ENCODE measurements around the gene HOXC10. TPM values are rescaled to one million over a fixed set of nuclear protein-coding genes. Genes with fewer than 3 reads are reported as not detected.

The HOXC10 gene
- total RNA-seq, 4 donors from 2014 or later: 1.0 TPM; not detected in 3

DNA sequence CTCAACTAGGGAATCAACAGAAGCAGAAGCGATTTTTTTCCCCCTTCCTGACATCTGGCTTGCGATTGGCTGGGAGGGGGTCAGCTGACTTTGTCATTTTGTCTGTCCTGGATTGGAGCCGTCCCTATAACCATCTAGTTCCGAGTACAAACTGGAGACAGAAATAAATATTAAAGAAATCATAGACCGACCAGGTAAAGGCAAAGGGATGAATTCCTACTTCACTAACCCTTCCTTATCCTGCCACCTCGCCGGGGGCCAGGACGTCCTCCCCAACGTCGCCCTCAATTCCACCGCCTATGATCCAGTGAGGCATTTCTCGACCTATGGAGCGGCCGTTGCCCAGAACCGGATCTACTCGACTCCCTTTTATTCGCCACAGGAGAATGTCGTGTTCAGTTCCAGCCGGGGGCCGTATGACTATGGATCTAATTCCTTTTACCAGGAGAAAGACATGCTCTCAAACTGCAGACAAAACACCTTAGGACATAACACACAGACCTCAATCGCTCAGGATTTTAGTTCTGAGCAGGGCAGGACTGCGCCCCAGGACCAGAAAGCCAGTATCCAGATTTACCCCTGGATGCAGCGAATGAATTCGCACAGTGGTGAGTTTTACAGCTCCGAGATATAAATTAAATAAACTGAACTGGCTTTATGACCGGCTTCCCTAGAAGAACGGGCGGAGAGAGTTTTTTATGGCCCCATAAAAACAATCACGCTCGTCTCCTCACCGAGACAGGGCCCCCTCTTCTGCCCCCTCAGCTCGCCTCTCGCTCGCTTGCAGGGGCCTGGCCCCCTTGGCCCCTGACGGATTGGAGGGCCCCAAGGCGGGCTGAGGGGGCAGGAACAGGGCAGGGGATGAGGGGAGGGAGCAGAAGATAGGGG is 43.6 kb downstream of the HOXC10 start, which contains the start of gene HOXC6:
HOXC6 (plus strand) TSS at position 127 of the 888 bp plus-strand sequence; CDS start at position 209, 82 bp downstream.
- Histone ChIP-seq H3K4me1 (peaks cover 0 to 44% (median 2%) of the 10 kb centered on the region in 4 donors), H3K4me3 (peak within 1 kb of the TSS in 3 of 4 donors; percentile 9 to 48 (median 32)), H3K27ac (peak within 1 kb of the TSS; percentile 1 to 94 (median 47)), H3K36me3 (no peaks in the 10 kb centered on the region), H3K27me3 (peaks cover 0 to 13% of the 10 kb centered on the region in 2 donors), H3K9me3 (peaks cover 0 to 4% (median 0%) of the 10 kb centered on the region in 4 donors)
- no peak for DNase-seq
- TF ChIP-seq, protein P1, sequence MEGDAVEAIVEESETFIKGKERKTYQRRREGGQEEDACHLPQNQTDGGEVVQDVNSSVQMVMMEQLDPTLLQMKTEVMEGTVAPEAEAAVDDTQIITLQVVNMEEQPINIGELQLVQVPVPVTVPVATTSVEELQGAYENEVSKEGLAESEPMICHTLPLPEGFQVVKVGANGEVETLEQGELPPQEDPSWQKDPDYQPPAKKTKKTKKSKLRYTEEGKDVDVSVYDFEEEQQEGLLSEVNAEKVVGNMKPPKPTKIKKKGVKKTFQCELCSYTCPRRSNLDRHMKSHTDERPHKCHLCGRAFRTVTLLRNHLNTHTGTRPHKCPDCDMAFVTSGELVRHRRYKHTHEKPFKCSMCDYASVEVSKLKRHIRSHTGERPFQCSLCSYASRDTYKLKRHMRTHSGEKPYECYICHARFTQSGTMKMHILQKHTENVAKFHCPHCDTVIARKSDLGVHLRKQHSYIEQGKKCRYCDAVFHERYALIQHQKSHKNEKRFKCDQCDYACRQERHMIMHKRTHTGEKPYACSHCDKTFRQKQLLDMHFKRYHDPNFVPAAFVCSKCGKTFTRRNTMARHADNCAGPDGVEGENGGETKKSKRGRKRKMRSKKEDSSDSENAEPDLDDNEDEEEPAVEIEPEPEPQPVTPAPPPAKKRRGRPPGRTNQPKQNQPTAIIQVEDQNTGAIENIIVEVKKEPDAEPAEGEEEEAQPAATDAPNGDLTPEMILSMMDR (IDR thresholded peaks at IDR 0.05): no peak
- TF ChIP-seq POLR2A (IDR thresholded peaks at IDR 0.05): no peak

DNA sequence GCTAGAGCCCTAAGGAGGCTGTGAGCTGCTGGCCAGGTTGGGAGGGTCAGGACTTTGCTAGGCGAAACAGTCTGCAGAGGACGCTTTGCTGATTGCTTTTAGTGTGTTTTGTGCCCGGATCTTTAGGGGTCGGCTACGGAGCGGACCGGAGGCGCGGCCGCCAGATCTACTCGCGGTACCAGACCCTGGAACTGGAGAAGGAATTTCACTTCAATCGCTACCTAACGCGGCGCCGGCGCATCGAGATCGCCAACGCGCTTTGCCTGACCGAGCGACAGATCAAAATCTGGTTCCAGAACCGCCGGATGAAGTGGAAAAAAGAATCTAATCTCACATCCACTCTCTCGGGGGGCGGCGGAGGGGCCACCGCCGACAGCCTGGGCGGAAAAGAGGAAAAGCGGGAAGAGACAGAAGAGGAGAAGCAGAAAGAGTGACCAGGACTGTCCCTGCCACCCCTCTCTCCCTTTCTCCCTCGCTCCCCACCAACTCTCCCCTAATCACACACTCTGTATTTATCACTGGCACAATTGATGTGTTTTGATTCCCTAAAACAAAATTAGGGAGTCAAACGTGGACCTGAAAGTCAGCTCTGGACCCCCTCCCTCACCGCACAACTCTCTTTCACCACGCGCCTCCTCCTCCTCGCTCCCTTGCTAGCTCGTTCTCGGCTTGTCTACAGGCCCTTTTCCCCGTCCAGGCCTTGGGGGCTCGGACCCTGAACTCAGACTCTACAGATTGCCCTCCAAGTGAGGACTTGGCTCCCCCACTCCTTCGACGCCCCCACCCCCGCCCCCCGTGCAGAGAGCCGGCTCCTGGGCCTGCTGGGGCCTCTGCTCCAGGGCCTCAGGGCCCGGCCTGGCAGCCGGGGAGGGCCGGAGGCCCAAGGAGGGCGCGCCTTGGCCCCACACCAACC is 44.8 kb downstream of the HOXC10 start:
- Histone ChIP-seq H3K9me3 (peaks cover 0 to 4% (median 0%) of the 10 kb centered on the region in 4 donors), H3K27ac (peak overlapping the region in 3 of 4 donors; percentile 46 to 94 (median 74)), H3K27me3 (peaks cover 0 to 13% of the 10 kb centered on the region in 2 donors), H3K36me3 (no peaks in the 10 kb centered on the region), H3K4me1 (peaks cover 0 to 44% (median 9%) of the 10 kb centered on the region in 4 donors), H3K4me3 (peak overlapping the region in 2 of 4 donors; percentile 32 to 48)
- peak in 1 of 3 donors; percentile 46 for DNase-seq
- TF ChIP-seq, protein P1 (IDR thresholded peaks at IDR 0.05): no peak
- no peak for TF ChIP-seq POLR2A (IDR thresholded peaks at IDR 0.05)

DNA sequence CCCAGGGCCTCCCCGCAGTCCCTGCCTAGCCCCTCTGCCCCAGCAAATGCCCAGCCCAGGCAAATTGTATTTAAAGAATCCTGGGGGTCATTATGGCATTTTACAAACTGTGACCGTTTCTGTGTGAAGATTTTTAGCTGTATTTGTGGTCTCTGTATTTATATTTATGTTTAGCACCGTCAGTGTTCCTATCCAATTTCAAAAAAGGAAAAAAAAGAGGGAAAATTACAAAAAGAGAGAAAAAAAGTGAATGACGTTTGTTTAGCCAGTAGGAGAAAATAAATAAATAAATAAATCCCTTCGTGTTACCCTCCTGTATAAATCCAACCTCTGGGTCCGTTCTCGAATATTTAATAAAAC is 45.5 kb downstream of the HOXC10 start:
- Histone ChIP-seq H3K27me3 (peaks cover 0 to 13% of the 10 kb centered on the region in 2 donors), H3K27ac (peak overlapping the region in 3 of 4 donors; percentile 46 to 94 (median 74)), H3K4me3 (peak overlapping the region in 1 of 4 donors; percentile 48), H3K4me1 (peaks cover 0 to 44% (median 9%) of the 10 kb centered on the region in 4 donors), H3K36me3 (no peaks in the 10 kb centered on the region), H3K9me3 (peaks cover 0 to 4% (median 0%) of the 10 kb centered on the region in 4 donors)
- no peak for DNase-seq
- no peak for TF ChIP-seq POLR2A (IDR thresholded peaks at IDR 0.05)
- TF ChIP-seq, protein P1 (IDR thresholded peaks at IDR 0.05): no peak

- Histone ChIP-seq H3K4me1 (peaks cover 0 to 40% (median 9%) of the 10 kb centered on the region in 4 donors), H3K27ac (peak overlapping the region in 3 of 4 donors; percentile 44 to 94 (median 83)), H3K9me3 (peaks cover 0 to 4% (median 0%) of the 10 kb centered on the region in 4 donors), H3K27me3 (peaks cover 0 to 13% of the 10 kb centered on the region in 2 donors), H3K4me3 (peak overlapping the region in 2 of 4 donors; percentile 29 to 48), H3K36me3 (no peaks in the 10 kb centered on the region)
- TF ChIP-seq, protein P1 (IDR thresholded peaks at IDR 0.05): no peak
- no peak for TF ChIP-seq POLR2A (IDR thresholded peaks at IDR 0.05)
- no peak for DNase-seq
Observed at GRCh38 chr12:54030889-54031471, 46.0 kb downstream of the HOXC10 start.

DNA sequence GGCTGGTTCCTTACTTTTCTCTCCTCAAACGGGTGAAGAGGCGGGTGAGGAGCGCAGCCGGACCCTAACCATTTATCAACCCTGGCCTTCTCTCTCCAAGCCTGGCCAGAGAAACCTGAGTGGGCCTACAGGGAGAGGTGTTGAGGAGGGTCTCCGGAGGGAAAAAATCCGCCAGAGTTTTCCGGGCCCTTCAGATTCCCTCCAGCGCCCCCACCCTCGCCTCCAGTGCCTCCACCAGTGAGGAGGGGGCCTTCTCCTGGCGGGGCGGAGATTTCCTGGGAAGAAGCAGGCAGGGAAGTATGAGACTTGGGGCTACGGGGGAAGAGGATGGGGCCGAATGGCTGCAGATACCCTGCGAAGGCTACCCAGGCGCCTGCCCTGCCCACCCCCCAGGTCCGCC is 46.5 kb downstream of the HOXC10 start:
- Histone ChIP-seq H3K4me1 (peaks cover 0 to 37% (median 9%) of the 10 kb centered on the region in 4 donors), H3K27me3 (peaks cover 0 to 13% of the 10 kb centered on the region in 2 donors), H3K27ac (peak overlapping the region in 3 of 4 donors; percentile 44 to 94 (median 83)), H3K4me3 (peak overlapping the region in 1 of 4 donors; percentile 48), H3K36me3 (no peaks in the 10 kb centered on the region), H3K9me3 (peaks cover 0 to 4% (median 0%) of the 10 kb centered on the region in 4 donors)
- no peak for DNase-seq
- TF ChIP-seq, protein P1 (IDR thresholded peaks at IDR 0.05): no peak
- no peak for TF ChIP-seq POLR2A (IDR thresholded peaks at IDR 0.05)
